ENCODE results near the gene TSC1.
"Not testable (repeated sequence)": the region's sequence is repeated elsewhere in the genome, so short reads cannot be mapped to it uniquely, and the experiment has no call there.

TSC1 gene

GRCh38 chr9:132944294-132945185 is at the start of gene TSC1:
TSS of gene TSC1 (minus strand) at chr9:132944616. CDS start at chr9:132928872, 15,744 bp downstream.
- Histone ChIP-seq H3K27ac (ENCODE audit: low read depth, low read length) (peak within 1 kb of the TSS; percentile 97), H3K4me1 (ENCODE audit: control insufficient read depth, insufficient read depth, low read length, unreplicated experiment) (peaks cover 26% of the 10 kb centered on the region), H3K79me2 (ENCODE audit: control insufficient read depth, insufficient read depth, low read length, unreplicated experiment) (peaks cover 48% of the 10 kb centered on the region), H2AFZ (ENCODE audit: low read length, unreplicated experiment) (peak within 1 kb of the TSS; percentile 86), H3K27me3 (ENCODE audit: insufficient read depth, low read length) (no peaks in the 10 kb centered on the region), H3K4me3 (ENCODE audit: low read depth, low read length) (peak within 1 kb of the TSS; percentile 96), H3K36me3 (ENCODE audit: insufficient read depth, low read length) (no peaks in the 10 kb centered on the region)

GRCh38 chr9:132993511-132993939 is 49.1 kb upstream of the TSC1 start:
- Histone ChIP-seq H2AFZ (ENCODE audit: low read length, unreplicated experiment) (no peak overlapping the region), H3K27me3 (ENCODE audit: insufficient read depth, low read length) (peaks cover 51% of the 10 kb centered on the region), H3K27ac (ENCODE audit: low read depth, low read length) (no peak overlapping the region), H3K4me1 (ENCODE audit: control insufficient read depth, insufficient read depth, low read length, unreplicated experiment) (no peaks in the 10 kb centered on the region), H3K79me2 (ENCODE audit: control insufficient read depth, insufficient read depth, low read length, unreplicated experiment) (no peaks in the 10 kb centered on the region), H3K4me3 (ENCODE audit: low read depth, low read length) (no peak overlapping the region), H3K36me3 (ENCODE audit: insufficient read depth, low read length) (no peaks in the 10 kb centered on the region)

GRCh38 chr9:132991351-132992300 is 47.2 kb upstream of the TSC1 start:
- Histone ChIP-seq H3K27ac (ENCODE audit: low read depth, low read length) (no peak overlapping the region), H2AFZ (ENCODE audit: low read length, unreplicated experiment) (no peak overlapping the region), H3K27me3 (ENCODE audit: insufficient read depth, low read length) (peaks cover 51% of the 10 kb centered on the region), H3K4me3 (ENCODE audit: low read depth, low read length) (no peak overlapping the region), H3K4me1 (ENCODE audit: control insufficient read depth, insufficient read depth, low read length, unreplicated experiment) (peaks cover 4% of the 10 kb centered on the region), H3K36me3 (ENCODE audit: insufficient read depth, low read length) (no peaks in the 10 kb centered on the region), H3K79me2 (ENCODE audit: control insufficient read depth, insufficient read depth, low read length, unreplicated experiment) (no peaks in the 10 kb centered on the region)

- Histone ChIP-seq H3K36me3 (ENCODE audit: insufficient read depth, low read length) (no peaks in the 10 kb centered on the region), H3K27ac (ENCODE audit: low read depth, low read length) (no peak overlapping the region), H2AFZ (ENCODE audit: low read length, unreplicated experiment) (no peak overlapping the region), H3K4me3 (ENCODE audit: low read depth, low read length) (no peak overlapping the region), H3K4me1 (ENCODE audit: control insufficient read depth, insufficient read depth, low read length, unreplicated experiment) (peaks cover 9% of the 10 kb centered on the region), H3K79me2 (ENCODE audit: control insufficient read depth, insufficient read depth, low read length, unreplicated experiment) (no peaks in the 10 kb centered on the region), H3K27me3 (ENCODE audit: insufficient read depth, low read length) (peaks cover 44% of the 10 kb centered on the region)
Measured at GRCh38 chr9:132990781-132991180, 46.4 kb upstream of the TSC1 start.

GRCh38 chr9:132989998-132990557 is 45.7 kb upstream of the TSC1 start:
- H3K4me1 ChIP-seq (ENCODE audit: control insufficient read depth, insufficient read depth, low read length, unreplicated experiment); H3K27ac ChIP-seq (ENCODE audit: low read depth, low read length): not testable (repeated sequence)
- H3K27me3 ChIP-seq (ENCODE audit: insufficient read depth, low read length) = peaks cover 44% of the 10 kb centered on the region

GRCh38 chr9:132989414-132989996 is 45.1 kb upstream of the TSC1 start:
- Histone ChIP-seq H3K36me3 (ENCODE audit: insufficient read depth, low read length) (no peaks in the 10 kb centered on the region), H2AFZ (ENCODE audit: low read length, unreplicated experiment) (no peak overlapping the region), H3K79me2 (ENCODE audit: control insufficient read depth, insufficient read depth, low read length, unreplicated experiment) (no peaks in the 10 kb centered on the region), H3K4me1 (ENCODE audit: control insufficient read depth, insufficient read depth, low read length, unreplicated experiment) (peaks cover 9% of the 10 kb centered on the region), H3K27me3 (ENCODE audit: insufficient read depth, low read length) (peaks cover 41% of the 10 kb centered on the region), H3K4me3 (ENCODE audit: low read depth, low read length) (no peak overlapping the region), H3K27ac (ENCODE audit: low read depth, low read length) (no peak overlapping the region)

More at GRCh38 chr9:132989998-132990557, 45.7 kb upstream of the TSC1 start:
- not testable (repeated sequence) for H3K4me3 ChIP-seq (ENCODE audit: low read depth, low read length); H3K79me2 ChIP-seq (ENCODE audit: control insufficient read depth, insufficient read depth, low read length, unreplicated experiment); H3K36me3 ChIP-seq (ENCODE audit: insufficient read depth, low read length); H2AFZ ChIP-seq (ENCODE audit: low read length, unreplicated experiment)

GRCh38 chr9:132989014-132989310 is 44.5 kb upstream of the TSC1 start:
- Histone ChIP-seq H3K79me2 (ENCODE audit: control insufficient read depth, insufficient read depth, low read length, unreplicated experiment) (no peaks in the 10 kb centered on the region), H3K27ac (ENCODE audit: low read depth, low read length) (no peak overlapping the region), H3K4me3 (ENCODE audit: low read depth, low read length) (no peak overlapping the region), H3K27me3 (ENCODE audit: insufficient read depth, low read length) (peaks cover 36% of the 10 kb centered on the region), H3K4me1 (ENCODE audit: control insufficient read depth, insufficient read depth, low read length, unreplicated experiment) (peaks cover 9% of the 10 kb centered on the region), H2AFZ (ENCODE audit: low read length, unreplicated experiment) (no peak overlapping the region), H3K36me3 (ENCODE audit: insufficient read depth, low read length) (no peaks in the 10 kb centered on the region)

- Histone ChIP-seq H3K4me1 (ENCODE audit: control insufficient read depth, insufficient read depth, low read length, unreplicated experiment) (peaks cover 9% of the 10 kb centered on the region), H3K27me3 (ENCODE audit: insufficient read depth, low read length) (peaks cover 30% of the 10 kb centered on the region)
Measured at GRCh38 chr9:132988244-132989013, 44.0 kb upstream of the TSC1 start.

GRCh38 chr9:132986640-132987620 is 42.5 kb upstream of the TSC1 start:
- peaks cover 25% of the 10 kb centered on the region for H3K27me3 ChIP-seq (ENCODE audit: insufficient read depth, low read length)
- H3K27ac ChIP-seq (ENCODE audit: low read depth, low read length) = no peak overlapping the region
- H3K4me3 ChIP-seq (ENCODE audit: low read depth, low read length) = no peak overlapping the region
- H2AFZ ChIP-seq (ENCODE audit: low read length, unreplicated experiment) = no peak overlapping the region
- H3K79me2 ChIP-seq (ENCODE audit: control insufficient read depth, insufficient read depth, low read length, unreplicated experiment) = no peaks in the 10 kb centered on the region
- H3K36me3 ChIP-seq (ENCODE audit: insufficient read depth, low read length) = no peaks in the 10 kb centered on the region
- peaks cover 9% of the 10 kb centered on the region for H3K4me1 ChIP-seq (ENCODE audit: control insufficient read depth, insufficient read depth, low read length, unreplicated experiment)

More at GRCh38 chr9:132988244-132989013, 44.0 kb upstream of the TSC1 start:
- H3K4me3 ChIP-seq (ENCODE audit: low read depth, low read length) = no peak overlapping the region
- H3K79me2 ChIP-seq (ENCODE audit: control insufficient read depth, insufficient read depth, low read length, unreplicated experiment) = no peaks in the 10 kb centered on the region
- H3K27ac ChIP-seq (ENCODE audit: low read depth, low read length) = no peak overlapping the region
- no peaks in the 10 kb centered on the region for H3K36me3 ChIP-seq (ENCODE audit: insufficient read depth, low read length)
- H2AFZ ChIP-seq (ENCODE audit: low read length, unreplicated experiment) = no peak overlapping the region

Data from ACC112 (cell line).